NK-92 treated with Interleukin-12 subunit alpha and Interleukin-12 subunit beta, amount 100 ng/mL, for 24 hours (cell line): Measurements from ENCODE around the gene ANKRD55.
"Not testable (repeated sequence)": the region's sequence is repeated elsewhere in the genome, so short reads cannot be mapped to it uniquely, and the experiment has no call there.

Source experiments
- DNase-seq: peaks from one replicate; lab custom pipeline; 2025; lab: John Stamatoyannopoulos, UW

Gene ANKRD55

DNA sequence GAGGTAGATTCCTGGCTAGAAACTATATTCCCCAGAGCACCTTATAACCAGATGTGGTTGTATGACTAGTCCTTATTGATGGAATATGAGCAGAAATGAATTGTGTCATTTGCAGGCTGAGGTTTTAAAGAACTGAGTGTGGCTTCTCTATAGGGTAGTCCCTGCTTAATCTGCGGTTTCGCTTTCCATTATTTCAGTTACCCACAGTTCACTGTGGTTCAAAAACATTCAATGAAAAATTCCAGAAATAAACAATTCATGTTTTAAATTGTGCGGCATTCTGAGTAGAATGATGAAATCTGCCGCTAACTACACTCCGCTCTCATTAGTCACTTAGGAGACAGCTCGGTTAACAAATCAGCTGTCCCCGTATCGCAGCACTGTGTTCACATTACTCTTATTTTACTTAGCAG lies 65.1 kb downstream of the ANKRD55 start:
- DNase-seq: no peak

DNA sequence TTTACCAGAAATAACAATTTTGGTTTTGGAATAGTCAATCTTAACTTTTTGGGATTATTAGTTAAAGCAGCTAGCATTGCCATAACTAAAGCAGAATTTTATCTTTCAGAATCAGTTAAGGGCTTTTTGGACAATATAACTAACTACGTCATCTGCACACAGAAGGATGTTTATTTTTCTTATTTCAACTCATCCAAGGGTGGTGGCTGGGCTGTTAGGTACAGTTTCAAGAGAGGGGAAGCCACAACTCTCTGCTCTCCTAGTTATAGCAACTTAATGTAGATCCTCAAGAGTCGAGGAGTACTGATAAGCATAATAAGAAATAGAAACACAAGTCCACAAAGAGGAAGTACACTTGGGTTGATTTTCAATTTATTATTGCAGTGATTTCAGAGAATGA lies 65.6 kb downstream of the ANKRD55 start:
- DNase-seq: no peak

DNA sequence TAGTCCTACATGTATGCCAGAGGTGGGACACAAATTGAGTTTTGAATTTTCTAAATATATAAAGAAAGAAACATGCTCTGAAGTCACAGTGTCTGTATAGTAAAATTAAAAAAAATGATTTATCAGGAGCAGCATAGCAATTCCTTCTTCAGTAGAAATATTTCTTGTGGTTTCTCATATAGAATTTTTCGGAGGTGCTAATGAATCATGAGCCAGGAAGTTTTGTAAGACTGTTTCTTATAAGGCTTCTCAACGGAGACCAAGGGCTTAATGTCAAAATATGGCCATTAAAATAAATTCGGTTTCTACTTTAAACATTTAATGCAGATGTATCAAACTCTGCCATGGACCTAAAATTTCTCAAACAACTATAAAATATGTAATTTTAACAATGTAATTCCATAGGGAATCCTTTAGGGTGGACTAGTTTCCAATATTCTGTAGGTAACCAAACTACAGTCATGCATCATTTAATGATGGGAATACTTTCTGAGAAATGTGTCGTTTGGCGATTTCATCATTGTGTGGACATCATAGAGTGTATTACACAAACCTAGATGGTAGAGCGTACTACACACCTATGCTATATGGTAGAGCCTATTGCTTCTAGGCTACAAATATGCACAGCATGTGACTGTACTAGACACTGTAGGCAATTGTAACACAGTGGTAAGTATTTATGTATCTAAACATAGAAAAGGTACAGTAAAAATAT lies 66.3 kb downstream of the ANKRD55 start:
- DNase-seq: no peak

DNA sequence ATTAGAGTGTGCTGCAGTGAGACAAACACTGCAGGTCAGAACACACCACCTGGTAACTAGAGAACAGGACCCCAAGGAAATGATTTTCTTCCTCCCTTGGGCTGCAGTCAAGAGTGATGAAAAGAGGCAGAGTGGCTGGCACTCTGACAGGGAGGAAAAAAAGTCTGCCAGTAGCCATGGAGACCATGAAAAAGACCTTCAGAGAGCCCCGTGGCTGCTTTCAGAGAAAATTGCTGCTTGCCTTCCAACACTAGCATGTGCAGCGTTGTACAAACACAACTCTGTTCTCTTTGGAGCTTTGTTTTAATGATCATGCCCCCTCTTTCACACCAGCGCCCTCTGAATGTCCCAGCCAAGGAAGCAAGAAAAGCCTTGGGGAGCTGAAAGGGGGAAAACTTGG lies 68.8 kb downstream of the ANKRD55 start:
- no peak for DNase-seq

DNA sequence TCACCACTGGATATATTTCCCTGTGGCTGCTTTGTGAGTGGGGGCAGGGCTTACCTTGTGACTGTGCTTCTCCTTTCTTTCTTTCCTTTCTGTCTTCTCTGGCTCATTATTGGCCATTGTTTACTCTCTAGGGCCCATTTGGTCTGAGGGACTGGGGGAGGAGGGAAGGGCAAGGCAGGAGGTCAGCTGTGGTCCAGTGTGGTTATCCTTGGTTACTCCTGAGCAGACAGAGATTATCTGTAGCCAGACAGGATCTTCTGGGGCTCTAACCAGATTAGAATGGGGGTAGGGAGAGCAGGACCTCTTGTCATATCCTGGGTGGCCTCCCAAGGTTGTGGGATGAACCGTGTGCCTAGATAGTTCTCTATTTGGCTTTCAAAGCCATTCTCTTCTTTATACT lies 71.2 kb downstream of the ANKRD55 start:
- no peak for DNase-seq

DNA sequence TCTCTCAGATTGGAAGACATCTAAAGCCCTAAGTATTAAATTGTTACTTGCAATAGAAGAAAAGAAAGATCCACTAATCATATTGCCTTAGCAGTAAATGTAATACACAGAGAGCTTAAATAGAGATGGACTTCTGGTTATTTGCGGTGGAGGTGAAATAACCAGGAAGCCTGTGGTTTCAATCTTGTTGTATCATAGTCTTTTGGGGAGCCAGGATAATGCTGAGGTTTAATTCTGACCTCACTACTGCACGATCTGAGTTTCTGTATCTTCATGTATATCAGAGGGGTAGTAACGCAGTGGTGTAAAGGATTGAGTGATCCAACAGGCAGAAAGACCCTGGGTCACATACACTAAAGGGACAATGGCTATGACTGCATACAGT lies 71.7 kb downstream of the ANKRD55 start:
- no peak for DNase-seq

DNA sequence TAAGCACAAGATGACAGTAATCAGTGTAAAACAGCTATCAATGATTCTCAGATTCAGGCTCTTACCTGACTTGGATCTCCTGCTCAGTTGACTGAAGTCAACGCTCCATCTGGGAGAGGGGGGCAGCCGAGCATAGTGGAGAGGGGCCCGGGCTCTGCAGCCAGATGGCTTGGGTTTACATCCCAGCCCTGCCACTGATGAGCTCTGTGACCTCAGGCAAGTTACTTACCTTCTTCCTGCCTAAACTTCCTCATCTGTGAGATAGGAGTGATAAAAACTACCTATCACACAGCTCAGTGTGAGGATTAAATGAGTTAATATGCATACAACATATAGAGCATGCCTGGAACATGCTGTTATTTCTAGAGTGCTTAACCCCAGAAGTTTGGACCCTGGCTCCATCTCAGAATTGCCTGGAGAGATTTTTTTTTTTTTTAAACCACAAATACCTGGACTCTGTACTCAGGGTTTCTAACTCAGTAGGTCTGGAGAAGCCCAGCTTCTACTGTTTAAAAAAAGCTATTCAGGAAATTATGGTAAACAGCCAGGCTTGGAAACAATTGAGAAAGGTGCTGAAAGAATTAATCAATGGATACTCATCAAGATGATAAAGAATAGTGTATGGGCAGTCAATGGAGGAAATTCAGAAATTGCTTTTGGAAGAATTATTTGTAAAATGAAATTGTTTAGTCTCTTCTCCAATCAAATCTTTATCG lies 72.2 kb downstream of the ANKRD55 start:
- no peak for DNase-seq

DNA sequence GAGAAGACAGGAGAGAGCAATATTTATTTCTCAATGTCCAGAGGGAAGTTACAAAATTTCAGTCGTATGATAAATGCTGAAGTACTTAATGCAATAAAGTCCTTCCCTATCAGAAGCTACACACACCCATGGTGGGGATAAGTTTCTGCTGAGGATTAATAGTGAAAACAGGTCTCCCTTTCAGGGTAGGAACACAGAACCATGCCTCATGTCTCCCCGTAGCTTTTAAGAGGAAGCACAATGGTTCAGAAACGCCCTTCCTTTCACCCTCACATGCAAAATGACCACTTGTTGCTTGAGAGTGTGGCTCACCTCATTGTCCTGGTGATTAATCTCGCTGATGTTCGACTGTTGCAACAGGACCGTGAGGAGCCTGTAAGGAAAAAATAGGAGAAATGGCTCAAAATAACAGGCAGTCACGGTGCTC lies 73.6 kb downstream of the ANKRD55 start:
- no peak for DNase-seq

DNA sequence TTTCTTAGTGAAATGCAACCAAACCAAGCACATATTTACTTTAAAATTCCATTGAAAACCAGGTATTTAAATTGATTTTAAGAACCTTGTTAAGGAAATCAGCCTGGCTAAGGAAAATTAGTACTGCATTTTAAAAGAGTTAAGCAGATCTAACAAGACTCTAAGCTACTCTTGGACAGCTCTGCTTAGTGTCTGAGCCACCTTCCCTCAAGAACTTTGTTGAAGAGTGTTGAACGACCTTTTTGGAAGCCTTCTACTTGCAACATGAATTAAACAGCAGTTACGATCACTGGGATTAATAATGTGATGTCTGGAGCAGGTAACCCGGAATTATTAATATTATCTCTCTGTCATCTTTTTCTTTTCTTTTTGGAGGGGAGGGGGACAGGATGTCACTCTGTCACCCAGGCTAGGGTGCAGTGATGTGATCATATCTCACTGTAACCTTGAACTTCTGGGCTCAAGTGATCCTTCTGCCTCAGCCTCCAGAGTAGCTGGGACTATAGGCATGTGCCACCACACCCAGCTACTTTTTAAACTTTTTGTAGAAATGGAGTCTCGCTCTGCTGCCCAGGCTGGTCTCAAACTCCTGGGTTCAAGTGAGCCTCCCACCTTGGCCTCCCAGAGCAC lies 74.7 kb downstream of the ANKRD55 start:
- DNase-seq: no peak

DNA sequence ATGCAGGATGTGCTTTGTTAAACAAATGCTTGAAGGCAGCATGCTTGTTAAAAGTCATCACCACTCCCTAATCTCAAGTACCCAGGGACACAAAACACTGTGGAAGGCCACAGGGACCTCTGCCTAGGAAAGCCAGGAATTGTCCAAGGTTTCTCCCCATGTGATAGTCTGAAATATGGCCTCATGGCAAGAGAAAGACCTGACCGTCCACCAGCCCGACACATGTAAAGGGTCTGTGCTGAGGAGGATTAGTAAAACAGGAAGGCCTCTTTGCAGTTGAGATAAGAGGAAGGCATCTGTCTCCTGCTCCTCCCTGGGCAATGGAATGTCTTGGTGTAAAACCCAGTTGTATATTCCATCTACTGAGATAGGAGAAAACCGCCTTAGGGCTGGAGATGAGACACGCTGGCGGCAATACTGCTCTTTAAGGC lies 75.9 kb downstream of the ANKRD55 start:
- not testable (repeated sequence) for DNase-seq

DNA sequence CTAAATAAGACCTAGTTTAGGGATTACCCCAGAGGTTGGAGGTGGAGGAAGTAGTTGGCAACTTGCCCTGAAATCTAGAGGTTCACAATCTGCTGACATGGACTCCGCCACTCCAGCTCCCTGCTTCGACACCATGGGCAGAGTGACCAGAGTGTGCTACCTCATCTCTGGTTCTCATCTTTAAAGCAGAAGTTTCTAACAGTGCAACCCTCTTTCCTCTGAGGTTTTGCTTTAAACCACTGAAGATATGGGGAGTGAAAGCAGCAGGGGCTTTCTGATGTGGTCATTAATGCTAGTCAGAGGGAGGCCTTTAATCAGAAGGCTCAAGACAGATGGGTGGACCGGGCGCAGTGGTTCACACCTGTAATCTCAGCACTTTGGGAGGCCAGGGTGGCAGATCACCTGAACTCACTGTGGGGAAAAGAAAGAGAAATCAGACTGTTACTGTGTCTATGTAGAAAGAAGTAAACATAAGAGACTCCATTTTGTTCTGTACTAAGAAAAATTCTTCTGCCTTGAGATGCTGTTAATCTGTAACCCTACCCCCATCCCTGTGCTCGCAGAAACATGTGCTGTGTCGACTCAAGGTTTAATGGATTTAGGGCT lies 76.4 kb downstream of the ANKRD55 start:
- DNase-seq: not testable (repeated sequence)

DNA sequence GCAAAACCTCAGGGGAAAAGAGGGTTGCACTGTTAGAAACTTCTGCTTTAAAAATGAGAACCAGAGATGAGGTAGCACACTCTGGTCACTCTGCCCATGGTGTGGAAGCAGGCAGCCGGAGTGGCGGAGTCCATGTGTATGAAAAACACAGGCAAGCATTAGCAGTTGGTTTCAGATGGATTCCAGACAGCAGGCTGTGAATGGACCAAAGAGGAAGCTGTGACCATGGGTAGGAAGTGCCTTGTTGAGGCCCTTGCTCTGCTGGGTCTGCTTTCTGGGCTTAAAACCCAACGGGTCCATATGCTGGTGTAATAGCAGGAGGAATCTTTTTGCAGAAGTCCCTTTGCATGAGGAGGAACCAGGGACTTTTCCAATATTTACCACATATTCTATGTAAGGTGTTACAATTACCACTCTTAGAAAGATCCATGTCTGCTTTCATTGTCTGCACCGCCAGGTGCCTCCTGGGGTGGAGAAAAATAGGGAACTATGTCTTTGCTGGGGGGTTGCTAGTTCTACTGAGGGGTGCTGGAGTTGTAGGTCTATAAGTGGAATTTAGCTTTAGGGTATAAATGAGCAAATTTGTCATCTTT lies 77.0 kb downstream of the ANKRD55 start:
- DNase-seq: no peak

DNA sequence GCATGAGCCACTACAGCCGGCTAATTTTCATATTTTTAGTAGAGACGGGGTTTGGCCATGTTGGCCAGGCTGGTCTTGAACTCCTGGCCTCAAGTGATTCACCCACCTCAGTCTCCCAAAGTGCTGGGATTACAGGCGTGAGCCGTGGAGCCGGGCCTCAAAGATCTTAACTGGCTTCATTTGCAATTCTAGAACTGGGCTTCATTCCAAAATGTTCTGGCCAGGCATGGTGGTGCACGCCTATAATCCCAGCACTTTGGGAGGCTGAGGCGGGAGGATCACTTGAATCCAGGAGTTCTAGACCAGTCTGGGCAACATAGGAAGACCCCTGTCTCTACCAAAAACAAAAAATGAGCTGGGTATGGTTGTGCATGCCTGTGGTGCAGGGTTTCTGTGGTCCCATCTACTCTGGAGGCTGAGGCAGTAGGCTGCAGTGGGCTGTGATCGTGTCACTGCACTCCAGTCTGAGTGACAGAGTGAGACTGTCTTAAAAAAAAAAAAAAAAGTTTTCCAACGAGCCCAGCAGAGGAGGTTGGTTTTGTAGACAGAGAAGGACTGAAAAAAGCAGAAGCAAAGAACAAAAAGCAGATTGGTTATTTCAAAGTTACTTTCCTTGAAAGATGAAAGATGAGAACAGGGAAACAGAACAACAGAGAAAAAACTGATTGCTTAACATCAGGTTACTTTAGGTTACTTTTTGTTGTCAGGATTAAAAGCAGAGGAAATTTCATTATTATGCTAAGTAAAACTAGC lies 78.2 kb downstream of the ANKRD55 start:
- DNase-seq: no peak

DNA sequence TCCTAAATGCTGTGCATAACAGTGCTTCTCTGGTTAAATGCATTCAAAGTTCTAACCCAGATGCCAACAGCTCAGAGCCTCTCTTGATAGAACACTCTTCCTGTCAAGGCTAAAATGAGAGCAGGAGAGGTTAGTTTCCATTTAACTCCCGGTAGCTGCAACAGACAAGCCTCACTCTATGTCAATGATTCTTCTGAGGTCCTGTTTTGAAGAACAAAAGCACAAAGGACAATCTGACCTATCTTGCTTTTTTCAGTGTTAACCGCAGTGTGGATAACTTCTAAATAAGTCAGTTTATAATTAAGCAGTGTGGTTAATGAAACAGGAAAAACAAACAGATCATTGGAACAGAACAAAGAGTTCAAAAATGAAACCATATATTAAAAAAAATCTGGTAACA lies 80.7 kb downstream of the ANKRD55 start:
- no peak for DNase-seq

DNA sequence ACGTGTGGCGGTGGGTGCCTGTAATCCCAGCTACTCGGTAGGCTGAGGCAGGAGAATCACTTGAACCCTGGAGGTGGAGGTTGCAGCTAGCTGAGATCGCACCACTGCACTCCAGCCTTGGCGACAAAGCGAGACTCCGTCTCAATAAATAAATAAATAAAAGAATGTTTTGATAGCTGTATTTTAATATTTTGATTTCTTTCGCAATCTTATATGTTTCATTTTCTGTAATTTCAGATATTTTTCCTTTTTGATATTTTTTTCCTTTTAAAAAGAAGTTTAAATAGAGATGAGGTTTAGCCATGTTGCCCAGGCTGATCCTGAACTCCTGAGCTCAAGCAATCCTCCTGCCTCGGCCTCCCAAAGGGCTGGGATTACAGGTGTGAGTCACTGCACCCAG lies 82.4 kb downstream of the ANKRD55 start:
- DNase-seq: not testable (repeated sequence)

DNA sequence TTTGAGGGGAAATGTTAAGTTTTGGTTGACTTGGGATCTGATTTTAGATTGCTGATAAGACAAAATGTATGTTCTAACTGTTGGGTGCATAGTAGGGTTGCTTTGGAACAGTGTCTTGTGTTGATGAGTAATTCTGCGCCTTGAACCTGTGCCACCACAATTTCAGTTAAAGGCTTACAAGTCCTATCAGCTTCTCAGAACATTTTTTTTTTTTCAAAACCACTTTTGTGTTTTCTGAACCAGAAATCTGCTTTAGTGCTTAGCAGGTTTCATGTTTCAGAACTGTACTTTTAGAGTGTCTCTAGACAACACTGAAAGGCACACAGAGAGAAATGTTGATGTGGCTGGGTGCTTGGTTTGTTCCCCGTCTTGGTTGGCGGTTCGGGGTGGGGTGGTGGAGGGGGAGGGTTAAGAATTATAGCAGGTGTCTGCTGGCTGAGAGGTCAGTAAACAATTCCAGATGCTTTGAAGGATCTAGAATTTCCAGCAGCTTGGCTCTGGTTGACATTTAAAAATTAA lies 84.6 kb downstream of the ANKRD55 start:
- DNase-seq: no peak

DNA sequence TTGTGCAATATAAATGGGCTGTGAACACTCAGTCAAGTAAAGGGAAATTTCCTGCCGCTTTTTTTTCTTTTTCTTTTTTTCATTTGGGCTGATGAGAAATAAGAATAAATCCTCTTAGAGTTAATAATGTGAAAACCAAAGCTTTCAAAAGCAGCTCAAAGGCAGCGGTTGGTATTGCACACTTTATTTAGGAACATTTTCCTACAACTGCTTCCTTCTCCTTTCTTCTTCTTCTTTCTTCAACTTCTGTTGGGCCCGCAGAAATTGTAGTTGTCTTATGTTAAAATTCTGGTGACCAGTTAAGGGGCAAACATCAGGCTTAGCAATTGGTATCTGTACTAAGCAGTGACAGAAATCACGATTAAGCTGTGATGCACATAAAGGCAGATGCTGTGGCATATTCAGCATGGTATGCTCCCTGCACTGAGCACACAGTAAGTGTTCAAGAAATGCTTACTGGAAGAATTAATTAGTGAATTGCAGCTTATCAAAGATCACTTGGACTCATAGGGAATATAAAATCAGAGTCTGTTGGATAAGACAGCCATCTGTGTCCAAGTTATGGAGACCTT lies 85.4 kb downstream of the ANKRD55 start:
- DNase-seq: no peak

DNA sequence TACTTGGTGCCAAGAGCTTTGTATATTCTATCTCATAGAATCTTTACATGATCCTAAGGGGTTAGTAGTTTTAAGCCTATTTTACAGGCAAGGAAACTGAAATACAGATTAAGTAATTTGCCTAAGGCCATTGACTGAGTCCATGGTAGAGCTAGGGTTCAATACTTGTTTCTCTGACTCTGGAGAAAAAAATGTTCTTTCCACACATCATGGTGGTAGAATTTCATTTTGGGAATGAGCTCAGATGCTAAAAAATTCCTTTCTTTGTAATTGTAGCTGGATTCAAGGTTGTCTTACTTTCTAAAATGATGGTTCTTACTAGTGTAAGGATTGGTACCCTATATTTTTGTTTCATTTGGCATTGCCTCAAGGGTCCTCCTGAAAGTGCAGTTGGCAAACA lies 86.0 kb downstream of the ANKRD55 start:
- no peak for DNase-seq

DNA sequence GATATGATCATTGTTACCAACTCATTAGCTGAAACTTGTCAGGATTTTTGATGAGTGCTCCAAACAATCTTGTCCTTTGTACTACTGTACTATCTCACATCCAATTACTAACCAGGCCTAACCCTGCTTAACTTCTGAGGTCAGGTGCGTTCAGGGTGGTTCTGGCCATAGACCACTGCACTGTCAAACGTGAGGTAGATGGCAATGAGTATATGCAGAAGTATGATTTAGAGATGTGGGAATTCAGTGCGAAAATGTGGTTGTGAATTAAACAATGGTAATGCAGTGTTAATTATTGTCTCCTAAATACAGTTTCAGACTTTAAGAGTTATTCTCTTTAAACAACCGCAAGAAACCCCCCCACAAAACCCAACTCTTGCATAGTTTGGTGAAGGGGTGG lies 86.5 kb downstream of the ANKRD55 start:
- no peak for DNase-seq

DNA sequence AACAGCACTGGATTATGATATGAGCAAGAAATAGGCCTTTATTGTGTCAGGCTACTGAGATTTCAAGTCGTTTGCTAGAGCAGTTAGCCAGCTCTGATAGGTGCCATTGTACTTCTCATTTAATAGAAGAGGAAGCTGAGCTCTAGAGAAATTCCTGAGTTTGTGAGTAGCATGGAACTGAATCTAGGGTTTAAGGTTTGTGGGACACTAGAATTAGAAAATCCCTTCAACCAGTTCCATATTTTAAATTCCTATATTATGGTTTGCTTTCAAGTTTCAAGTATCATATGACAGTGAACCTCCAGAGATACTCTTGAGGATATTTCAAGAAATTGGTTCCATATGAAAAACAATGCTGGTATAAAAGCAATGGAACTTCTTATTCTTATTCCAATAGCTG lies 87.6 kb downstream of the ANKRD55 start:
- DNase-seq: no peak

DNA sequence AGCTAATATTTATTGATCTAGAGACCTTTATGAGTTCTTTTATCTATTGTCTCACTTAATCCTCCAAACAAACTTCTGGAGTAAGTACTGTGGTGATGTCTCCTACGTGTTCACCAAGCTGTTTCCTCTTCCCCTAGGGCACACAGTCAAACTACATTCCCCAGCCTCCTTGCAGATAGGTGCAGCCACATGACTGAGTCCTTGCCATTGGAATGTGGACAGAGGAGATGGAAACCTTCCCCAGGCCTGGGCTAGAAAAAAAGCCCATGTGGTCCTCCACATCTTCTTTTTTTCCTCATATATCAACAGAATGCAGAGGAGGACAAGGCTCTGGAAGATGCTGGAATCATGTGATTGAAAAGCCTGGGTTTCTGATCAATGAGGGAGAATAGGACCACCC lies 88.0 kb downstream of the ANKRD55 start:
- DNase-seq: no peak
